ENCODE measurements around the gene SMIM30. TPM values are rescaled to one million over a fixed set of nuclear protein-coding genes. Genes with fewer than 3 reads are reported as not detected.

The SMIM30 gene
- total RNA-seq, 4 donors from 2014 or later: 36.2 to 53.1 (median 44.0) TPM

- TF ChIP-seq EP300 (IDR thresholded peaks at IDR 0.05): no peak
- no peak for TF ChIP-seq POLR2A (IDR thresholded peaks at IDR 0.05)
- TF ChIP-seq POLR2AphosphoS5 (IDR thresholded peaks at IDR 0.05): no peak
- no peak overlapping the region for H3K27ac ChIP-seq
- no peaks in the 10 kb centered on the region for H3K27me3 ChIP-seq
- H3K4me3 ChIP-seq: no peak overlapping the region
- ATAC-seq: no peak
- H3K36me3 ChIP-seq: no peaks in the 10 kb centered on the region
- no peaks in the 10 kb centered on the region for H3K9me3 ChIP-seq
- 63 to 65% methylated on average over 4 to 5 of the region's 5 CpGs for WGBS, 2 donors (ENCODE audit: low coverage in 1 of 2)
- no peaks in the 10 kb centered on the region for H3K4me1 ChIP-seq
Measured at GRCh38 chr7:113142385-113143119, 24.2 kb upstream of the SMIM30 start.

GRCh38 chr7:113141803-113142202, 23.4 kb upstream of the SMIM30 start:
- ATAC-seq: no peak
- Histone ChIP-seq H3K27me3 (no peaks in the 10 kb centered on the region), H3K4me1 (no peaks in the 10 kb centered on the region), H3K4me3 (no peak overlapping the region), H3K36me3 (no peaks in the 10 kb centered on the region), H3K27ac (no peak overlapping the region), H3K9me3 (no peaks in the 10 kb centered on the region)
- TF ChIP-seq EP300 (IDR thresholded peaks at IDR 0.05) (no peak), POLR2AphosphoS5 (IDR thresholded peaks at IDR 0.05) (no peak), CTCF (IDR thresholded peaks at IDR 0.05) (no peak), POLR2A (IDR thresholded peaks at IDR 0.05) (no peak)

- Histone ChIP-seq H3K9me3 (no peaks in the 10 kb centered on the region), H3K27ac (no peak overlapping the region), H3K36me3 (no peaks in the 10 kb centered on the region), H3K4me3 (no peak overlapping the region), H3K27me3 (no peaks in the 10 kb centered on the region), H3K4me1 (no peaks in the 10 kb centered on the region)
- WGBS, 2 donors (ENCODE audit: low coverage in 1 of 2): 50 to 60% methylated on average over 1 of the region's 4 CpGs
- TF ChIP-seq EP300 (IDR thresholded peaks at IDR 0.05) (no peak), CTCF (IDR thresholded peaks at IDR 0.05) (no peak), POLR2A (IDR thresholded peaks at IDR 0.05) (no peak), POLR2AphosphoS5 (IDR thresholded peaks at IDR 0.05) (no peak)
- ATAC-seq: no peak
Measured at GRCh38 chr7:113140956-113141355, 22.6 kb upstream of the SMIM30 start.

GRCh38 chr7:113137241-113137640, 18.9 kb upstream of the SMIM30 start:
- ATAC-seq: no peak
- no peaks in the 10 kb centered on the region for H3K27me3 ChIP-seq
- H3K36me3 ChIP-seq: no peaks in the 10 kb centered on the region
- H3K27ac ChIP-seq: no peak overlapping the region
- H3K9me3 ChIP-seq: no peaks in the 10 kb centered on the region
- no peak for TF ChIP-seq POLR2AphosphoS5 (IDR thresholded peaks at IDR 0.05)
- TF ChIP-seq CTCF (IDR thresholded peaks at IDR 0.05): no peak
- no peak for TF ChIP-seq EP300 (IDR thresholded peaks at IDR 0.05)
- TF ChIP-seq POLR2A (IDR thresholded peaks at IDR 0.05): no peak
- H3K4me3 ChIP-seq: no peak overlapping the region
- 50 to 66% methylated on average over 2 of the region's 2 CpGs for WGBS, 2 donors (ENCODE audit: low coverage in 1 of 2)
- no peaks in the 10 kb centered on the region for H3K4me1 ChIP-seq

GRCh38 chr7:113134025-113134424, 15.7 kb upstream of the SMIM30 start:
- no peak for TF ChIP-seq EP300 (IDR thresholded peaks at IDR 0.05)
- no peak for TF ChIP-seq POLR2AphosphoS5 (IDR thresholded peaks at IDR 0.05)
- no peak for TF ChIP-seq CTCF (IDR thresholded peaks at IDR 0.05)
- WGBS, 2 donors (ENCODE audit: low coverage in 1 of 2): 62% methylated on average over 1 of the region's 1 CpG; no CpG with 5 or more reads in 1 of the 2 donors
- Histone ChIP-seq H3K9me3 (no peaks in the 10 kb centered on the region), H3K4me3 (no peak overlapping the region), H3K36me3 (no peaks in the 10 kb centered on the region), H3K4me1 (no peaks in the 10 kb centered on the region), H3K27ac (no peak overlapping the region), H3K27me3 (no peaks in the 10 kb centered on the region)
- no peak for ATAC-seq

All from gastroesophageal sphincter (tissue), 4 donors.